HG03139 (cell line): ENCODE data around the gene ZP3.
A peak's percentile ranks its signal among the peaks of the same experiment; 100 is the strongest.
"Not testable (repeated sequence)": the region's sequence is repeated elsewhere in the genome, so short reads cannot be mapped to it uniquely, and the experiment has no call there.

Experiments used
- ATAC-seq: cut with Tn5 transposase; IDR thresholded peaks from one replicate; pipeline ENCODE4 v1.9.1; 2021; ENCODE audit not compliant: unreplicated experiment

The ZP3 gene

GRCh38 chr7:76424413-76425111, at the start of gene ZP3:
ZP3 (plus strand) TSS chr7:76424950; CDS start chr7:76424965, 15 bp downstream.
- ATAC-seq: no peak

- no peak for ATAC-seq
Measured at GRCh38 chr7:76375251-76375650, 49.5 kb upstream of the ZP3 start.

- no peak for ATAC-seq
Measured at GRCh38 chr7:76377186-76377918, 47.4 kb upstream of the ZP3 start.

GRCh38 chr7:76380623-76380966, 44.2 kb upstream of the ZP3 start:
- ATAC-seq: no peak

- ATAC-seq: no peak
Measured at GRCh38 chr7:76381814-76382213, 42.9 kb upstream of the ZP3 start.

- ATAC-seq: no peak
Measured at GRCh38 chr7:76383089-76383944, 41.4 kb upstream of the ZP3 start.

- ATAC-seq: no peak
Measured at GRCh38 chr7:76386691-76387260, 38.0 kb upstream of the ZP3 start.

- ATAC-seq: not testable (repeated sequence)
Measured at GRCh38 chr7:76387789-76388188, 37.0 kb upstream of the ZP3 start.

- no peak for ATAC-seq
Measured at GRCh38 chr7:76390092-76390491, 34.7 kb upstream of the ZP3 start.

GRCh38 chr7:76392531-76393115, 32.1 kb upstream of the ZP3 start:
- no peak for ATAC-seq

GRCh38 chr7:76393116-76394031, 31.4 kb upstream of the ZP3 start:
- ATAC-seq: peak; percentile 81

GRCh38 chr7:76394957-76395356, 29.8 kb upstream of the ZP3 start:
- ATAC-seq: no peak

GRCh38 chr7:76395605-76395964, 29.2 kb upstream of the ZP3 start:
- not testable (repeated sequence) for ATAC-seq

- ATAC-seq: no peak
Measured at GRCh38 chr7:76395965-76396726, 28.6 kb upstream of the ZP3 start.

GRCh38 chr7:76396864-76397263, 27.9 kb upstream of the ZP3 start:
- no peak for ATAC-seq

GRCh38 chr7:76397409-76398183, 27.2 kb upstream of the ZP3 start:
- peak; percentile 40 for ATAC-seq

GRCh38 chr7:76400248-76400647, 24.5 kb upstream of the ZP3 start:
- no peak for ATAC-seq

GRCh38 chr7:76403097-76403496, 21.7 kb upstream of the ZP3 start:
- not testable (repeated sequence) for ATAC-seq
